T47D (cell line): ENCODE results near the gene CDX2.

Source experiments
- DNase-seq, 2 experiments: peaks; one replicate each; pipeline versions ENCODE4 v3.0.0 to v3.0.0-alpha.2; 2011 to 2012; ENCODE audit warnings: low read depth in 1 of 2, low spot score in 1 of 2
- JUND ChIP-seq: IDR thresholded peaks from 2 replicates; pipeline ENCODE4 v1.6.1; 2012; ENCODE audit warnings: low read depth
- in situ Hi-C: cut with HindIII; loops from 2 replicates; pipeline ENCODE4 v1.10.0; 2016; ENCODE audit warnings: low sequenced_read_pairs, low pct_unique_long_range_greater_than_20kb

CDX2 gene

GRCh38 chr13:27975564-27976361 is 6.6 kb upstream of the CDX2 start:
- TF ChIP-seq JUND = no peak
- no peak for DNase-seq
- in situ Hi-C loops = no loop called here

GRCh38 chr13:27973961-27974662 is 5.0 kb upstream of the CDX2 start:
- TF ChIP-seq JUND = no peak
- in situ Hi-C loops = no loop called here
- no peak for DNase-seq

GRCh38 chr13:27973291-27973690 is 4.2 kb upstream of the CDX2 start:
- DNase-seq = no peak
- in situ Hi-C loops = no loop called here
- no peak for TF ChIP-seq JUND

- in situ Hi-C loops = no loop called here
- DNase-seq = no peak
- TF ChIP-seq JUND = no peak
Measured at GRCh38 chr13:27972478-27972820, 3.3 kb upstream of the CDX2 start.

- no peak for TF ChIP-seq JUND
- in situ Hi-C loops = no loop called here
- no peak for DNase-seq
Measured at GRCh38 chr13:27971776-27972477, 2.8 kb upstream of the CDX2 start.

GRCh38 chr13:27971236-27971645 is 2.1 kb upstream of the CDX2 start:
- in situ Hi-C loops = no loop called here
- no peak for TF ChIP-seq JUND
- DNase-seq = no peak

GRCh38 chr13:27970382-27971235 is 1.5 kb upstream of the CDX2 start:
- no peak for TF ChIP-seq JUND
- in situ Hi-C loops = no loop called here
- DNase-seq = no peak

GRCh38 chr13:27969866-27970229 is 733 bp upstream of the CDX2 start:
- DNase-seq = no peak
- TF ChIP-seq JUND = no peak
- in situ Hi-C loops = no loop called here

- no peak for TF ChIP-seq JUND
- in situ Hi-C loops = no loop called here
- no peak for DNase-seq
Measured at GRCh38 chr13:27968316-27969081, 616 bp downstream of the CDX2 start.

GRCh38 chr13:27967736-27968315 is 1.3 kb downstream of the CDX2 start:
- in situ Hi-C loops = no loop called here
- TF ChIP-seq JUND = no peak
- DNase-seq = no peak

GRCh38 chr13:27967203-27967735 is 1.8 kb downstream of the CDX2 start:
- no peak for TF ChIP-seq JUND
- DNase-seq = no peak
- in situ Hi-C loops = no loop called here
